AG09309 (cell line): ENCODE results near the gene ACTR5.

ENCODE experiments used
- DNase-seq: peaks from one replicate; pipeline ENCODE4 v3.0.0-alpha.2; 2010; ENCODE audit warnings: low read depth
- H3K4me3 ChIP-seq: 2 replicates; pipeline ENCODE4 v1.5.1; 2011; ENCODE audit warnings: mild to moderate bottlenecking, low read depth, low read length, moderate library complexity; ENCODE audit not compliant: control insufficient read depth
- TF ChIP-seq, protein P1 (sequence below): IDR thresholded peaks from 2 replicates; pipeline ENCODE4 v1.5.1; 2011; ENCODE audit warnings: mild to moderate bottlenecking, low read depth, low read length, inconsistent platforms; ENCODE audit not compliant: insufficient read depth, control insufficient read depth; ENCODE audit errors: missing control alignments

The ACTR5 gene

DNA sequence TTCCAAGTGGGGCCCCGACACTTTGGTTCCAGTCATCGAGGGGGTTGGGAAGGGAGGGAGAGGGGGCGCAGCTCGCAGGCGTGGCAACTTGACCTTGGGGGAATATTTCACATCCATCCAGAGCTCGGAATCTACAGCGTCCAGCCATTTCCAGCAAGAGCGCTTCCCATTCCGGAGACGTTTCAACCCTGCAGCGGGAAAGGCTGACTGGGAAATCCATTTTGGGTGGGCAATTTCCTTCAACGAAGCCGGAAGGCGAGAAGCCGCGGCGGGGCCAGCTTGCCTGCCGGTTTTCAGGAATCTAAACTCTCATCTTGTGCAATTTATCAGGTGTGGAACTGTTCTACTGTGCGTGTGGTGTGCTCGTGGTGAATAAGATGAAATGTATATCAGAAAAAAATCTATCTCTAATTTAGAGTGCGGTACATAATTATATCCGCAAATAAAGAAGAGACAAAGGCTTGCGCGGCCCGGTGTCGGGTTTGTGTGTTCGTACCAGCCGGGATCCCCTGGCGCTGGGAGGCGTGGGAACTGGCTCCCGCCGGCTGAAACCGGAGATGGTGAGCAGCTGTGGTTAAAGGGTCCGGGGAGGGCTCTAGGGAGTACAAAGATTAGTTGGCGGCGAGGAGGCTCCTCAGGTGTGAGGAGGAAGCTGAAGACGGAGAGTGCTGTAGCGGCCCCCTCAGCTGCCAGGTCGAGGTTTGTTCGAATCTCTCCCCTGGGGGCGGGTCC, 19.2 kb upstream of the ACTR5 start:
- no peak for DNase-seq
- TF ChIP-seq, protein P1, sequence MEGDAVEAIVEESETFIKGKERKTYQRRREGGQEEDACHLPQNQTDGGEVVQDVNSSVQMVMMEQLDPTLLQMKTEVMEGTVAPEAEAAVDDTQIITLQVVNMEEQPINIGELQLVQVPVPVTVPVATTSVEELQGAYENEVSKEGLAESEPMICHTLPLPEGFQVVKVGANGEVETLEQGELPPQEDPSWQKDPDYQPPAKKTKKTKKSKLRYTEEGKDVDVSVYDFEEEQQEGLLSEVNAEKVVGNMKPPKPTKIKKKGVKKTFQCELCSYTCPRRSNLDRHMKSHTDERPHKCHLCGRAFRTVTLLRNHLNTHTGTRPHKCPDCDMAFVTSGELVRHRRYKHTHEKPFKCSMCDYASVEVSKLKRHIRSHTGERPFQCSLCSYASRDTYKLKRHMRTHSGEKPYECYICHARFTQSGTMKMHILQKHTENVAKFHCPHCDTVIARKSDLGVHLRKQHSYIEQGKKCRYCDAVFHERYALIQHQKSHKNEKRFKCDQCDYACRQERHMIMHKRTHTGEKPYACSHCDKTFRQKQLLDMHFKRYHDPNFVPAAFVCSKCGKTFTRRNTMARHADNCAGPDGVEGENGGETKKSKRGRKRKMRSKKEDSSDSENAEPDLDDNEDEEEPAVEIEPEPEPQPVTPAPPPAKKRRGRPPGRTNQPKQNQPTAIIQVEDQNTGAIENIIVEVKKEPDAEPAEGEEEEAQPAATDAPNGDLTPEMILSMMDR = no peak
- H3K4me3 ChIP-seq = no peak overlapping the region

- no peak for DNase-seq
- TF ChIP-seq, protein P1 = no peak
- H3K4me3 ChIP-seq = no peak overlapping the region
These were observed 18.5 kb upstream of the ACTR5 start for GRCh38 chr20:38729767-38730166.

GRCh38 chr20:38730167-38730988, 17.9 kb upstream of the ACTR5 start:
- TF ChIP-seq, protein P1 = no peak
- no peak for DNase-seq
- H3K4me3 ChIP-seq = no peak overlapping the region

GRCh38 chr20:38730989-38731737, 17.1 kb upstream of the ACTR5 start:
- H3K4me3 ChIP-seq = no peak overlapping the region
- TF ChIP-seq, protein P1 = peak; percentile 93
- no peak for DNase-seq

DNA sequence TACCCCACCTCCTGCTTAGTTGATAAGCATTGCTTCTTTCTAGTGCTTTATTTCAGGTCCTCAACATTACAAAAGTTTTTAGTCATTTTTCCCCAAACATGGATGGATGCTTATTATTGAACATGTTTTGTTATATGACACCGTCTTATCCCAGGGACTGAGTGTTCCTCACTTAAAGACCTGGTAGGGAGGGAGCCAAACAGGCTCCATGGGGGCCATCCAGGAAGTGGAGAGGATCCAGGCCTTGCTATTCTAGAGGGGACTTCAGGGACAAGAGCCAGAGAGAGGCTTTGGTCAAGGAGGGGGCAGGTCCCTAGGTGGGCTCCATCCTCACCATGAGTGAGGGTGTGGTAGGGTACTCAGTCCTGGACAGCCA, 16.5 kb upstream of the ACTR5 start:
- no peak overlapping the region for H3K4me3 ChIP-seq
- TF ChIP-seq, protein P1 = no peak
- no peak for DNase-seq

- DNase-seq = no peak
- no peak overlapping the region for H3K4me3 ChIP-seq
- TF ChIP-seq, protein P1 = no peak
These were observed 15.3 kb upstream of the ACTR5 start for GRCh38 chr20:38732981-38733380.
